Heart left ventricle (tissue), 16 donors: ENCODE results near the gene ZC3H18. TPM values are rescaled to one million over a fixed set of nuclear protein-coding genes. Genes with fewer than 3 reads are reported as not detected.

Experiments used
- ATAC-seq, 4 donors: fragments of 200-7000 bp; cut with Tn5 transposase; one replicate each; pipeline ENCODE4 v1.9.1; 2020 to 2022; ENCODE audit warnings: moderate library complexity in 4 of 4, mild to moderate bottlenecking in 3 of 4, moderate number of reproducible peaks in 1 of 4
- DNase-seq, 5 donors: peaks; one replicate each; pipeline ENCODE4 v3.0.0-alpha.2; 2020
- H3K27ac ChIP-seq, 12 donors: fragments of 200-600 bp; sonication (generic) in 4 of 12; one replicate each; pipeline versions ENCODE4 v1.5.0 to v1.8.0; 2016 to 2022; ENCODE audit warnings: mild to moderate bottlenecking in 2 of 12
- H3K27me3 ChIP-seq, 9 donors: fragments of 200-600 bp; sonication (generic) in 2 of 9; one replicate each; pipeline versions ENCODE4 v1.5.1 to v1.8.0; 2016 to 2022; ENCODE audit warnings: mild to moderate bottlenecking in 3 of 9
- H3K36me3 ChIP-seq, 9 donors: fragments of 200-600 bp; sonication (generic) in 2 of 9; one replicate each; pipeline versions ENCODE4 v1.5.0 to v1.8.0; 2018 to 2022; ENCODE audit warnings: mild to moderate bottlenecking in 2 of 9
- H3K4me1 ChIP-seq, 12 donors: fragments of 200-600 bp; sonication (generic) in 4 of 12; one replicate each; pipeline versions ENCODE4 v1.5.0 to v1.8.0; 2016 to 2022; ENCODE audit warnings: mild to moderate bottlenecking in 3 of 12
- H3K4me3 ChIP-seq, 12 donors: fragments of 200-600 bp; sonication (generic) in 4 of 12; one replicate each; pipeline versions ENCODE4 v1.5.0 to v1.8.0; 2017 to 2022; ENCODE audit warnings: mild to moderate bottlenecking in 9 of 12, moderate library complexity in 4 of 12
- H3K9me3 ChIP-seq, 12 donors: fragments of 200-600 bp; sonication (generic) in 4 of 12; one replicate each; pipeline versions ENCODE4 v1.5.0 to v1.8.0; 2016 to 2022; ENCODE audit warnings: mild to moderate bottlenecking in 1 of 12
- CTCF ChIP-seq, 12 donors: fragments of 200-600 bp; sonication (generic) in 4 of 12; IDR thresholded peaks; one replicate each; pipeline versions ENCODE4 v1.5.0 to v1.8.0; 2018 to 2022; ENCODE audit warnings: antibody characterized with exemption in 12 of 12, mild to moderate bottlenecking in 5 of 12
- POLR2A ChIP-seq, 2 donors: fragments of 450-650 bp; IDR thresholded peaks; one replicate each; pipeline ENCODE4 v1.6.1; 2017; ENCODE audit warnings: antibody characterized with exemption in 2 of 2, mild to moderate bottlenecking in 2 of 2, moderate library complexity in 2 of 2
- WGBS, 4 donors: extraction: QIAGEN DNeasy Blood & Tissue Kit in 2 of 4; methylation state at CpG; one replicate each; pipeline versions ENCODE4 v1.1.5 to v1.1.7; 2013 to 2018; 5-methylcytosine and 5-hydroxymethylcytosine counted together
- intact Hi-C, 10 donors: fragments of 100-400 bp; cut with DNase I; formaldehyde crosslinking; loops; one replicate each; pipeline versions ENCODE4 v1.11.1 to v1.14.2; 2022
- polyA plus RNA-seq, 2 donors: library from polyadenylated mRNA; stranded (reverse); fragments of 200-250 nt; gene quantifications; one replicate each; pipeline ENCODE4 v1.2.3, GENCODE V29; 2013
- total RNA-seq, 9 donors: library from RNA; depleted of rRNA in 2 of 9; stranded (reverse); fragments of >200 nt in 2 of 9; fragmentation: NEBNext Ultra II Directional in 3 of 9; extraction: Animal tissue kit (Norgen Biotek cat#: 25700) in 3 of 9; gene quantifications; one replicate each; pipeline versions ENCODE4 v1.1.0 to v1.2.4, GENCODE V29; 2016 to 2023
- donor health status: ischemic (EF 13 %, LVEDD 7.1; RV severe dilation, severe dysfunction).
- donor health status: healthy with polysubstance abuse.
- donor health status: DM: no; HTN: yes; CAD: no.
- donor health status: DM: no; HTN: no; CAD: no.
- donor health status: ischemic (EF 25% LVEDD 6.9; RV normal size, moderate dysfunction).
- donor health status: ischemic (EF 25% LVEDD 5.7; RV mildly dilated, moderate dysfunction).
- donor health status: healthy.
- donor health status: DM: yes; HTN: yes; CAD: no.
- donor health status: ischemic (EF 35%, LVEDD 5.7; RV mildly dilated, moderate dysfunction).
- donor health status: nonischemic (EF 11% LVEDD 7.7; RV severe dilation, severe dysfunction).
- donor health status: DM: yes; HTN: yes; CAD: no.
- donor health status: PGD.
- donor health status: ischemic (EF 29% LVEDD 5.4; RV normal size, mild dysfunction).
- donor health status: nonischemic (EF 23%, LVEDD 6.1; RV moderate dilation, normal function).

Gene ZC3H18
- total and polyA plus RNA-seq, 11 donors, result 8.4 to 28.4 (median 21.9) TPM

GRCh38 chr16:88525663-88525990 is 44.6 kb upstream of the ZC3H18 start:
- H3K4me1 ChIP-seq, result peaks cover 0 to 28% (median 12%) of the 10 kb centered on the region in 12 donors
- ATAC-seq, result no peak
- TF ChIP-seq POLR2A (IDR thresholded peaks at IDR 0.05), result no peak
- no peak for TF ChIP-seq CTCF (IDR thresholded peaks at IDR 0.05)
- 56 to 67% (median 59%) methylated on average over 11 to 17 of the region's 17 CpGs for WGBS, 4 donors
- peak in 1 of 5 donors; percentile 38 for DNase-seq
- H3K4me3 ChIP-seq, result no peak overlapping the region
- intact Hi-C loops, result loop anchor here in 1 of 10 donors (10.0 kb wide), 1 partner anchor 331 kb away; no protein-coding TSS in a partner anchor
- H3K27me3 ChIP-seq, result no peaks in the 10 kb centered on the region
- no peak overlapping the region for H3K27ac ChIP-seq
- H3K36me3 ChIP-seq, result peaks cover 0 to 9% (median 0%) of the 10 kb centered on the region in 9 donors
- no peaks in the 10 kb centered on the region for H3K9me3 ChIP-seq

- intact Hi-C loops, result loop anchor here in 3 of 10 donors (2.0 to 10.0 kb wide), 2 partner anchors 83 to 331 kb away; no protein-coding TSS in a partner anchor
- Histone ChIP-seq H3K27ac (no peak overlapping the region), H3K4me1 (peaks cover 0 to 28% (median 12%) of the 10 kb centered on the region in 12 donors), H3K36me3 (peaks cover 0 to 9% (median 0%) of the 10 kb centered on the region in 9 donors), H3K27me3 (no peaks in the 10 kb centered on the region), H3K9me3 (no peaks in the 10 kb centered on the region), H3K4me3 (no peak overlapping the region)
- DNase-seq, result peak in 2 of 5 donors; percentile 23 to 60
- WGBS, 4 donors, result 70 to 80% (median 75%) methylated on average over 4 to 29 of the region's 29 CpGs
- peak in 1 of 4 donors; percentile 1 for ATAC-seq
- TF ChIP-seq POLR2A (IDR thresholded peaks at IDR 0.05) (no peak), CTCF (IDR thresholded peaks at IDR 0.05) (no peak)
These were observed 43.9 kb upstream of the ZC3H18 start for GRCh38 chr16:88526008-88526905.

- peak in 1 of 5 donors; percentile 25 for DNase-seq
- Histone ChIP-seq H3K27ac (no peak overlapping the region), H3K27me3 (no peaks in the 10 kb centered on the region), H3K36me3 (peaks cover 0 to 9% (median 0%) of the 10 kb centered on the region in 9 donors), H3K4me1 (peaks cover 0 to 28% (median 12%) of the 10 kb centered on the region in 12 donors), H3K4me3 (no peak overlapping the region), H3K9me3 (no peaks in the 10 kb centered on the region)
- TF ChIP-seq CTCF (IDR thresholded peaks at IDR 0.05), result no peak
- no peak for TF ChIP-seq POLR2A (IDR thresholded peaks at IDR 0.05)
- ATAC-seq, result peak; percentile 3 to 27 (median 8)
- intact Hi-C loops, result loop anchor here (1.0 to 10.0 kb wide), 4 partner anchors 83 to 332 kb away; no protein-coding TSS in a partner anchor
- 55 to 71% (median 63%) methylated on average over 5 to 9 of the region's 9 CpGs; no CpG with 5 or more reads in 1 of the 4 donors for WGBS, 4 donors
These were observed 43.4 kb upstream of the ZC3H18 start for GRCh38 chr16:88526906-88527185.

GRCh38 chr16:88527186-88527936 is 42.8 kb upstream of the ZC3H18 start:
- TF ChIP-seq POLR2A (IDR thresholded peaks at IDR 0.05), result no peak
- peak; percentile 85 to 96 (median 92) for TF ChIP-seq CTCF (IDR thresholded peaks at IDR 0.05)
- no peak overlapping the region for H3K27ac ChIP-seq
- no peak overlapping the region for H3K4me3 ChIP-seq
- intact Hi-C loops, result loop anchor here (1.0 to 10.0 kb wide), 4 partner anchors 83 to 333 kb away; no protein-coding TSS in a partner anchor
- DNase-seq (peak; percentile 57 to 82 (median 58)), ATAC-seq (peak; percentile 43 to 73 (median 63))
- H3K36me3 ChIP-seq, result peaks cover 0 to 9% (median 0%) of the 10 kb centered on the region in 9 donors
- H3K9me3 ChIP-seq, result no peaks in the 10 kb centered on the region
- 26 to 31% (median 27%) methylated on average over 24 to 32 of the region's 32 CpGs for WGBS, 4 donors
- H3K27me3 ChIP-seq, result no peaks in the 10 kb centered on the region
- H3K4me1 ChIP-seq, result peaks cover 0 to 28% (median 12%) of the 10 kb centered on the region in 12 donors
